Hepatic stellate cell (primary cell): ENCODE measurements around the gene WDFY4.

ENCODE experiments used
- DNase-seq: peaks from one replicate; pipeline ENCODE4 v3.0.0; 2011; ENCODE audit warnings: low spot score

WDFY4 gene

DNA sequence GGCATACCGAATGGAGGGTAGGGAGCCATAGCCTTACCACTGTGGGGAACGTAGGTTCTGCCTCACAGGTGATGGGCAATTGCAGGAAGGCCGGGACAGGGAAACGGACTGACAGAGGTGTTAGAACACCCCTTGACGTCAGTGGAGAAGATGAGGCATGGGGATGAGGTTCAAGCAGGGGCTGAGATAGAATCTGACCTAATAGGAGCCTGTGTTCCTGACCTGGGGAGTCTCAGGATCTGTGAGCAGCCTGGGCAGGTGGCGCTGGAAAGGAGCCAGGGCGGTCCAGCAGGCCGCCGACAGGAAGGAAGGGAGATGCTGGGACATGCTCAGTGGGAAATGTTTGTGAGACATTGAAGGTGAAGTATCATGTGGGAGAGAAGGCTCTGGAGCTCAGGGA, 109.4 kb downstream of the WDFY4 start:
- DNase-seq, result no peak

DNA sequence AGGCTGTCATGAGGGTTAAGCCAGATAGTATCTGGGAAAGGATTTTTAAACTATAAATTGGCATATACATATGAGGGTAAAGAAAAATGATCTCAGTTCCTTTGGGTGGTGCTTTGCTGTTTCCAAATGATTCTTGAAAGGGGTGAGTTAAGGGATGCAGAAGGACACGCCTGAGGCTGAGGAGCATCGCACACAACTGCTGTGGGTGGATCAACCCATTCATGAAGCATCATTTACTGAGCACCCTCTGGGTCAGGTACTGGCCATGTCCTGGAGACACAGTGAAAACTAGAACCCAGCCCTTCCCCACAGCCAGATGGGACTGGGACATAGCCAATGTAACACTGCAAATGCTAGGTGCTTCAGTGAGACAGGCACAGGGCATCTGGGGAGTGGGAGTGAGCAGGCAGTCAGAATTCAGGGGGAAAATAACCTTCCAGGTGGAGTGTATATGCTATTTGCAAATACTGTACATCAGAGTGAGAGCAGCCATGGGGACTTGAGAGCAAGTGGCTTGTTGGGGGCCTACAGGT, 112.1 kb downstream of the WDFY4 start:
- no peak for DNase-seq

DNA sequence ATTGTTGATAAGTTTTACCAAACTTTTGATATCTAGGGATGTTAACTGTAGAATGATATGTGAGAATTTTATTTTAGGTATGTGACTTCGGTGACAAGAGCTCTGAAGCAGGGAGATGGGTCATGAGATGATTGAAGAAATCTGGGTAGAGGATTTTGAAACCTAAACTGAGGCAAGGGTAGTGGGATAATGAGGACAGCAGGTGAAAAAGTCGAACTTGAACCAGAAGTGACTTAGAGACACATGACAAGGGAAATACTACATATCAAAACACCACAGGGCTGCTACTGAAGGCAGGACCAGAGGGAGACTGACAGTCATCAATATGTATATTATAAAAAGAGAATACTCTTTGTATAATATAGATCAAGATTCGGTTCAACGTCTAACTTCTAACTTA, 113.2 kb downstream of the WDFY4 start:
- no peak for DNase-seq

DNA sequence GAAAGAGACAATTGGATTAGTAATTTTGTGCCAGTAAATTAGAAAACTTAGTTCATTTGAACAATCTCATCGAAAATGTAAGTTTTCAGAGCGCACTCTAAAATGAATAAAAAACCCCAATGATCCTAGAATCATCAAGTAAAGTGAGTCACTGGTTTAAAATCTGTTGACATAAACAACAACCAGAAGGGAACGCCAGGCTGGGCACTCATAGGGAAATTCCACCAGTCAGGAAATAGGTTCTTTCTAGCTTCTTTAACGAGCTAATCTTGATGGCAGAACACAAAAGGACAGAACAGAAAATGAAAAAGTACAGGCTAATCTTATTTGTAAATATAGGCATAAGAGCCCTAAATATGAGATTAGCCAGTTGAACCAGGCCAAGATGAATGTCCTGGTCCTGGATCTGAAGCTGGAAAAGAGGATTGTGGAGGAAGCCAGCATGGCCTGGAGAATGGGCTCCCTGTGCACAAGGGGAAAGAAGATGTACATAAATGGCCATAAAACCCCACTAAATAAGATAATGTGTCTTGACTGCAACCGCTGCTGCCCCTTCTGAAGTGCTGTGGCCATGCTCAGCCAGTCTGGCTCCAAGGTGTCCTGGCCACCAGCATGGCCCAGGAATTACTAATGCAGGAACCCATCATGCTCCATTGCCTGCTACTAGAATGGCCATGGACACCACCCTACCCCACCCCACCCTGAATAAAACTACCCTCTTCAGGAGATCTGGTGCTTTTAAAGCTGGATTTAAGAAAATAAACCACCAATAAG, 114.0 kb downstream of the WDFY4 start:
- no peak for DNase-seq

DNA sequence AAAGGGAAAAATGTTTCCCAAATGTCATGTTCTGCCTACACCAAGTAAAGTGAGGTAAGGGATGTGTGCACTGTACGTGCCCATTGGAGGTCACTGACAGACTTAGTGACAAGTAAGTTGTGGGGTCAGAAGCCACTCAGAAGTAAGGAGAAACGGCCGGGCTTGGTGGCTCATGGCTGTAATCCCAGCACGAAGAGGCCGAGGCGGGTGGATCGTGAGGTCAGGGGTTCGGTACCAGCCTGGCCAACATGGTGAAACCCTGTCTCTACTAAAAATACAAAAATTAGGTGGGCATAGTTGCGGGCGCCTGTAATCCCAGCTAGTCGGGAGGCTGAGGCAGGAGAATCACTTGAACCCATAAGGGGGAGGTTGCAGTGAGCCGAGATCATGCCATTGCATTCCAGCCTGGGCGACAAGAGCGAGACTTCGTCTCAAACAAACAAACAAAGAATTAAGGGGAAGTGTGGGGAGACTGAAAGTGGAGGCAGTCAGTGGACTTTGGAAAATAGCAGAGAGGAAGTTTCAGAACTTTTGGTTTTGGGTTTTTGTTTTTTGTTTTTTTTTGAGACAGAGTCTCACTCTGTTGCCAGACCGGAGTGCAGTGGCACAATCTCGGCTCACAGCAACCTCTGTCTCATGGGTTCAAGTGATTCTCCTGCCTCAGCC, 114.8 kb downstream of the WDFY4 start:
- DNase-seq, result no peak

DNA sequence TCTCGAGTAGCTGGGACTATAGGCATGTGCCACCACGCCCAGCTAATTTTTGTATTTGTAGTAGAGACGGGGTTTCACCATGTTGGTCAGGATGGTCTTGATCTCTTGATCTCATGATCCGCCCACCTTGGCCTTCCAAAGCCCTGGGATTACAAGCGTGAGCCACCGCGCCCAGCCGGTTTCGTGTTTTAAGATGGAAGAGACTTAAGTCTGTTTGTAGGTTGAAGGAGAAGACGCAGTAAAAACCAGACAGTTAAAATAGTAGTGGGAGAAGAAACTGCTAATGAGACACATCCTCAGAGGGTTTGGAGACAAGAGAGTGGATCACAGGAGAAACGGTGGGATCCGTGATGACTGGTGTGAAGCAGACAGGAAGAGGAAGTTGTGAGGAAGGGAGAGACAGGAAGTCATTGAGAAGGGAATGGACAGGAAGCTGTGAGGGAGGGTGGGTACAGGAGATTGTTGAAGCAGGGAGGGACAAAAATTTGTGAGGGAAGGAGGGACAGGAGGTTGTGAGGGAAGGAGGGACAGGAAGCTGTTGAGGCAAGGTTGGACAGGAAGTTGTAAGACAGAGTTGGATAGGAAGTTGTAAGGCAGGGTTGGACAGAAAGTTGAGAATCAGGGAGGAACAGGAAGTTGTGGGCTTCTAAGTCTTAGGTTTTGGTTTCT, 115.5 kb downstream of the WDFY4 start:
- DNase-seq, result no peak

DNA sequence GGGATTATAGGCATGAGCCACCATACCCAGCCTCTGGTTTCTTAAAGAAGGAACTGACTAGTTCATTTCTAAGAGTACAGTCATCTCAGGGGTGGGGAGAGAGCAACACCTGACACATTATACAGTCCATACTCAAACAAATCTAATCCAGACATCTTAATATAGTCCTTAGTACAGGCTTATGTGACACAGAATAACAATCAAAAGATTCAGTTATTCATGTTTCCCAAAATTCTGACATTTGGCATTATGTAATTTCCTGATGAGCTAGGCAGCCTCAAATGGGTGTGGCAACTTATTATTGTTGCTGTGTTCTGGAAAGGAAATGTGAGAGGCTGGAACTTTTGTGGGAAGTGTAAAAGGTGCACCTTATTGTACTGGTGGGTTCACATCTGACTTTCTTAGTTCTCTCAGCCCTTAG, 116.3 kb downstream of the WDFY4 start:
- no peak for DNase-seq

DNA sequence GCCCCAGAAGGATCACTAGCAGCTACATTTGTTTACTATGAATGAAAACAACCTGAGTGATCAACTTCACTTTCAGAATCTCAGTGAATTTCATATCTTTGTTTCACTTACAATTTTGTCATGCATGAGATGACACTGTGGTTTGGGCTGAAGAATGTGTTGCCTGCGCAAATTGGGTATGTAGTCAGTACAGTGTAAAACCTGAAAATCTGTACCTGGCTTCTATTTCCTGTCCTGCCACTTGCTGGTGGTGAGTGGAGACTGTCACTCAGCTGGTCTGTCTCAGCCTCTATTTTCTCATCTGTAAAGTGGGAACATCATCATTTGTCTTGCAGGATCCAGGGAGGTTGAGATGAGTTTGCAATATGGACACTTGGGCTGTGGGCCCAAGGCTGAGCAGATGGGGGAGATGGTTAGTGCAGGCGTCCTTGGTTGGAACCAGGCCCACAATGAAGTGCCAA, 118.0 kb downstream of the WDFY4 start:
- DNase-seq, result no peak

DNA sequence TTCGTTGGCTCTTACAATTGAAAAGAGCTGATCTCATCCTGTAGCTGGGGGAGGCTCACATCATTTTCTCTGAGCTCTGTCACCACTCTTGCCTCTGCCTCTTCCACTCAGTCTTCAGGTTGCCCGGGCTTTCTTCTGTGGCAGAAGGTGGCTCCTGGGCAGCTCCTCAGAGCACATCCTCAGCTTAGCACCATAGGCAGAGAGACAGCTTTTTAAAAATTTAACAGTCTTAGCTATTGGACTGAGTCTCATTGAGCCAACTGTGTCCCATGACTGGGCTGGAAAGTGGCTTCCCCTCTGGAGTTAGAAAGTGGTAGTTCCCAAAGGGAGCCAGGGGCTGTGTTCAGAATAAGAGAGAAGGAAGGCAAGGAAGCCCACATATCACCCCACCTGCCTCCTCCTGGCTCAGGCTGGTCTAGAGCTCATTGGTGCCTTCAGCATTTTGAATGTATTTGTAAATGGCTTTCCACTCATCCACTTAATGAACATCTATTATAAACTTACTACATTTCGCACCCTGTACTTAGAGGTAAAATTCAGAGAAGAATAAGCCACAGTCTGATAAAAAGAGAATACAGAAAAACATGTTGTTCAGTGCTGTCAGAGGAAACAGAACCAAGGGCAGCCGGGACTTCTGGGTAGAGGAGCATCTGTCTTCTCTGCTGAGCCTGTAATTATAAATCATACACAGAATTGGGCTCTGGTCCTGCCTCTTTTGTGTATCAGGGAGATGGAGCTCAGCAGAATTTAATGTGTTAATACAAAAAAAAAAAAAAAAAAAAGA, 119.3 kb downstream of the WDFY4 start:
- no peak for DNase-seq

DNA sequence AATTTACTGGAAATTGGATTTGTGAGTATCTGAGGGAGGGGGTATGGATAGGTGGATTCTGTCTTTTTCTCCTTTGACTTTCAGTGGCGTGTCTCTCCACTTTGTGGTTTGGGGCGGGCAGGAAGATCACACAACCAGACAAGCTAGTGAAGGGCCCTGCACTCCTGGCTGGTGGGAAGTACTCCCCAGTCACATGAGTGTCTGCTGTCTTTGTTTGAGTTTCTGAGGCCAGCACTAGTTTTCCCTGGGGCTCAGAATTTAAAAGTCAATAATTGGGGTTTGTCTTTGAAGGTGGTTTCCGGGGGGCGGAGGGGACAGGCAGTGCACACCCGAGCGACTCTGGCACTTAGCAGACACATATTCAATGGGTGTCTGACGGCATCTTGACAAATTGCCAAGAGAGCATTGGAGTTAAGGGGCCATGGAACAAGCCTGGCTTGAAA, 120.1 kb downstream of the WDFY4 start:
- DNase-seq, result no peak

DNA sequence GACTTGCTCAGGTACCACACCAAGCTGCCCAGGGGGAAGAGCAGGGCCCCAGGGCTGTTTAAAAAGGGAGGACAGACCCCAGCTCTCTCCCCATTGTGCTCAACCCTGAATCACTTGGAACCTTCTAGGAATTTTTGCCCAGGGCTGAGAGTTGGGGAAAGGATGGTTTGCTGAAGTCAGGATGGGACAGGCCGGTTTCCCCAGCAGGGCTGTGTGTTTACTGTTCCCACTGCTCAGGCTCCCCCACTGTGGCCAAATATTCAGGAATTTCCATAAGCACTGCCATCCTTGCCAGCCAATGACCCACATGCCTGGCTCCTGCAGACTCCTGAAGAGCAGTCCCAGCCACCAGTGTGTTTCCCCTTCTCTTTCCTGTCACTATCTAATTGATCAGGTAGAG, 120.7 kb downstream of the WDFY4 start:
- no peak for DNase-seq

DNA sequence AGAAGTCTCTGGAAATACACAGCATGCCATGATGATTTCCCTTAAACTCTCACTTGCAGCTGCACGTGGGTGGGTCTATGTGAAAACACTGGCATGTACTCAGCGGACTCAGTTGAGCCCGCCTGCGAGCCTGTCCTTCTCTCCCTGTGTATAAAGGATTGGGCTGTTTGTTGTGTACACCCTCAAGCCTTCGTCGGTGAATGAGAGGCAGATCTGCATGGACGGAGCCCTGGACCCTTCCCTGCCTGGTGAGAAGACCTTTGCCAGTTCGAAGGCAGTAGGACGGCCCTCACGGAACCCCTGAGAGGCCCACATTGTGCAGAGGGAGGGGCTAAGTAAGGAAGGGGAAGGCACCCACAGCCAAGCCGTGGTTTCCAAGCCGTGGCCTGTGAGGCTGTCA, 121.2 kb downstream of the WDFY4 start:
- no peak for DNase-seq

DNA sequence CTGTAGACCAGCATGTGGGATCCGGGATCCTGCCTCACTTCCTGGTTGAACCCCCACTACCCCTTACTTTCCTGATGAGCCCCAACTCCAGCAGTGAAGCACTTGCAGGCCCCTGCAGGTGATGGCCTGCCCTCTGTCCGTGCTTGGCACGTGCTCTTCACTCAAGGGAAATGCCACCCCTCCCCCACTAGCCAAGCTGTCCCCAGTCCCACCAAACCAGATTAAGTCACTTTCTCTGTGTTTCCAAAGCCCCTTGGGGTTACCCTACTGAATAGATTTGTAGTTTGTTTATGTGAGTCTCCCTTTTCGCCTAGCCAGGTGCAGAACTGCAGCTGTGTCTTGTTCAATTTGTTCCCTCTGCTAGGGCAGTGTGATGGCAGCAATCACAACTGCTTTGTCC, 121.7 kb downstream of the WDFY4 start:
- no peak for DNase-seq

DNA sequence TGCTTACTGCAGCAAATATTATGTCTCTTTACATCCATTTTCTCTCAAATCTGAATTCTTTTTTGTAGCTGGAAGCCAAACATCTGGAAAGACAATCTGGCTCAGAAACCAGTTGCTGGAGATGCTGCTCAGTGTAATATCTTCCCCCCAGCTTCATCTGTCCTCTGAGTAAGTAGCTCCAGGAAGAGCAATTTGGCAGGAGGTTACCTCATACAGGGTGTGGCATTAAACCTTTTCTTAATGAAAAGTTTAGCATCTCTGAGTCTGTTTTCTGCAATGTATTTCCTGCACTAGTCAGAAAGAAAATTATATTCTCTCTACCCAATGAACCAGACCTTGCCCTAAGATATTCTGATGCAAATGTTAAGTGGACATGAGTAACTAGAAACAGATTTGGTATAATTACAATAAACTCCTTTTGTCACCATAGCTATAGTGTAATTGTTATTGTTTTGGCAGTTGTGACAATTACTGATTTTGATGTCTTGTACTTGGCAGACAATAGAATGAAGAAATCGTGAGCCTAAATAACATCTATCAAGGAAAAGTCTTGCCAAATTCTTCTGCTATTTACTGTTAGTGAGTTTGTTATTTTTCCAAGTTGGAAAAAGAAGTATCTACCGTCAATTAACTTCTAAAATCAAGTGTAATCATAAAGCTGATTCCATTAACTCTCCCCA, 123.3 kb downstream of the WDFY4 start:
- no peak for DNase-seq

DNA sequence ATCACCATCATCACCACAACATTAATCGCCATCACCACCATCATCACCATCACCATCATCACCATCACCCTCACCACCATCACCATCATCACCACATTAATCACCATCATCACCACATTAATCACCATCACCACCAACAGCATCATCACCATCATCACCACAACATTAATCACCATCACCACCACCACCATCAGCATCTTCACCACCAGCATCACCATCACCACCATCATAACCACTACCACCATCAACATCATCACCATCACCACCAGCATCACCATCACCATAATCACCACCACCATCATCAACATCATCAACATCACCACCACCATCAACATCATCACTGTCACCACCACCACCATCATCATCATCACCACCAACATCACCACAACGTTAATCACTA, 124.6 kb downstream of the WDFY4 start:
- no peak for DNase-seq

DNA sequence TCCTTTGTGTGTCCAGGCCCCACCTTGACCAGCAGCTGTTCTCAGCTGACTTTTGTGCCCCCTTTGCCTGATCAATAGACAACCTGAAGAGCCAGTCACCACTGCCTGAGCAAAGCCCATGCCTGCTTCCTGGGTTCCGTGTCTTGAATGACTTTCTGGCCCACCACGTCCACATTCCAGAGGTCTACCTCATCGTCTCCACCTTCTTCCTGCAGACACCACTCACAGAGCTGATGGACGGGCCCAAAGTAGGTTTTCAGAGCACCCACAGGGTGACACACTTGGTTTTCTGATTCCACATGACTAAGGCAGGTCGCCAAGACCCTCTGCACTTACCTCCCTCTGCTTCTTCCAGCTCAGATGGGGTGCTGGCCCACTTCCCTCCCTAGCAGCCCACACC, 126.8 kb downstream of the WDFY4 start:
- DNase-seq, result no peak

DNA sequence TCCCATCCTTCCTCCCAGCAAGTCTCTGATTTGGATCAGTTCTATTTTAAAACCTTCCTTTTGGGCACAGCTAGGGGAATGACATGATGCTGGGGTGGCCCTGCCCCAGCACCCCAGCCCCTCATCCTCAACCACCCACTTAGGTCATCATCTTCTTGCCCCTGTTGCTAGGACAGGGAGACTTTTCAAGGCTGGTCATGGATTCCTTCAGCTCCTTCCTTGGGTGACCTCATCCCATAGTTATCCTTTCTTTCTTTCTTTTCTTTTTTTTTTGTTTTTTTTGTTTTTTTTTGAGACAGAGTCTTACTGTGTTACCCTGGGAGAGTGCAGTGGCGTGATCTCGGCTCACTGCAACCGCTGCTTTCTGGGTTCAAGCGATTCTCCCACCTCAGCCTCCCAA, 127.2 kb downstream of the WDFY4 start:
- DNase-seq, result peak; percentile 43

DNA sequence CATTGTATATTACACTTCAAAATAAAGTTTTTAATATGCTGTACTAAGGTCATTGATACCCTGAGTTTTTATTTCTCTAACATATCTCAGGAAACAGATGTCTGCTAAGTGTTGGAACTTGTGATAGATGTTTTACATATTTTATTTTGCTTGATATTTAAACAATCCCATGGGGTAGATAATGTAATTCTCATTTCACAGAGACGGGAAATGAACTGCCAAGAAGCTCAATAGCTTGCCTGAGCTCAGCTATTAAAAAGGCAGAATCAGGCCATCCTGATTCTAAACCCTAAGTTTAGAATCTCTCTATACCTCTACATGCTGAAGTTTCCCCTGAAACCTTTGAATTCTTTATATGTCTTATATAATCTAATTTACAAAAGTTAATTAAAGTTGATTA, 128.6 kb downstream of the WDFY4 start:
- no peak for DNase-seq

DNA sequence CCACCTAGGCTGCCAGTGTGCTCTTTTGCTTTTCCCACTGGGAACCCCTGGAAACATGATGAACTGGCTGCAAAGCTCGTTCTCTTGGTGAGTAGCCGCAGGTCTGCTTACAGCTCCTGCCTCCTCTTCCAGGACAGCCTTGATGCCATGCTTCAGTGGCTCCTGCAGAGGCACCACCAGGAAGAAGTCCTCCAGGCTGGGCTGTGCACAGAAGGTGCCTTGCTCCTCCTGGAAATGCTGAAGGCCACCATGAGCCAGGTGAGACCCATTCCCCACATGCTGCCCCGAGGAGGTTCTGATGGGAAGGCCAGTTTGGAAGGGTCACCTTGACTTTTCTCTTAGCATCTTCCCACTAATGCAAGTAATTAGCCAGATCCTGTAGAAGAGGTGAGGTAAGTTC, 129.2 kb downstream of the WDFY4 start:
- DNase-seq, result no peak

DNA sequence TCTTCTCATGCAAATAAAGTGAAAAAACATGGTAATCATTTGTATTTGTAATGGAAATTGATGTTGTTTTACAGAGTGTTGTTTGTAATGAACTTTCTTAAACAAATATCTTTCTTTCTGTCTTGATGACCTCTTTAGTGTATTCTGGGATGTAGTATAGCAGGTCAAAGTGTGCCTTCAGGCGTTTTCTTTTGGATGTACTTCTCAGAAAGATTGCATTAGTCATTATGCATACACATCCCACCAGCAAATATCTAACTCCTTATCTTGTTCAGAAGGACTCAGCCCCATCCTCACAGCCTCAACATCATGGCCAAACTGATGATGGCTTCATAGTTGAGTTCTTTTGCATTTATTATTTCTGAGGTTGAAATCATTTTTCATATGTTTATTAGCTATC, 130.3 kb downstream of the WDFY4 start:
- DNase-seq, result no peak

DNA sequence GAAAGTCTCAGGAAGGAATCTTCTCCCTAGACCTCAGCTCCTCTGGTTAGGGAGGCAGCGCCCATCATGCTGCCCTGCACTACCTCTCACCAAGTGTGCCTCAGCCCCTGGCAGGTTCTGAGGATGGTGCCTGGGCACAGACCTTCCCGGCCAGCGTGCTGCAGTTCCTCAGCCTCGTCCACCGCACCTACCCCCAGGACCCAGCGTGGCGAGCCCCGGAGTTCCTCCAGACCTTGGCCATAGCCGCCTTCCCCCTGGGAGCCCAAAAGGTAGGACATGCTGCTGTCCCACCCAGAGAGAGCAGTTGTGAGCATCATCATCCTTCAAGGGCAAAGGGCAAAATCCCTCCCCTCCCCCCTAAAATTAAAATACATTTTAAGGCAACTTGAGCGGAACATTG, 132.5 kb downstream of the WDFY4 start:
- no peak for DNase-seq

DNA sequence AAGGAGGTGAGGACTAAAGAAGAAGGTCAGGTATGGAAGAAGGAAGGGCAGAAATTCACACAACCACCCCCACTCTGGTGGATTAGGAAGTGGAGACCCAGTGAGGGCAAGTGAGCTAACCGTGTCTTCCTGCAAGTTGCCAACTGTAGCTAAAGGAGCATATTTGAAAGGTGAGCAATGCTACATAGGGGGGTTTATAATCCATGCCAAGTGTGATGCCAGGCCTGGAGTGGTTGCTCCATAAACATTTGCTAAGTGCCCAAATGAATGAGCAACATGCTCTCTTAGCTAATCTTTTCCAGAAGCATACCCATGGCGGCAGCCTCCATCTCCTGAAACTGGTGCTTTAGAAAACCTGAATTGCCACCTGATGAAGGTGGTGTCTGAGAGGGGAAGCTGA, 133.4 kb downstream of the WDFY4 start:
- DNase-seq, result no peak
